ENCODE measurements around the gene PNPLA7. TPM values are rescaled to one million over a fixed set of nuclear protein-coding genes. Genes with fewer than 3 reads are reported as not detected.
A peak's percentile ranks its signal among the peaks of the same experiment; 100 is the strongest.

Gene PNPLA7
- total RNA-seq, 1 experiment from 2014 or later: 0.90 TPM

GRCh38 chr9:137459152-137459600 is 91.0 kb downstream of the PNPLA7 start, which contains the start of gene NSMF:
Gene NSMF, minus strand, starts transcription at chr9:137459334. Its CDS starts 232 bp downstream, at chr9:137459102.
- Histone ChIP-seq H3K27ac (ENCODE audit: low read depth, low read length, poor library complexity, severe bottlenecking) (peak within 1 kb of the TSS; percentile 79), H3K27me3 (replicated peaks; ENCODE audit: insufficient read depth, low read depth, low read length, poor library complexity) (no peaks in the 10 kb centered on the region), H3K36me3 (ENCODE audit: insufficient read depth, low read length, poor library complexity, severe bottlenecking) (no peaks in the 10 kb centered on the region), H3K4me3 (ENCODE audit: low read depth, low read length, poor library complexity, severe bottlenecking) (peak within 1 kb of the TSS; percentile 80), H3K4me1 (ENCODE audit: insufficient read depth, low read length, poor library complexity, severe bottlenecking) (peaks cover 16% of the 10 kb centered on the region), H3K9me3 (ENCODE audit: low read depth, low read length, poor library complexity, severe bottlenecking) (no peaks in the 10 kb centered on the region)
- intact Hi-C loops (cut with micrococcal nuclease; ENCODE audit: unreplicated experiment): no loop called here
- TF ChIP-seq CTCF (conservative IDR thresholded peaks at IDR 0.05; ENCODE audit: low read depth, low read length) (no peak), EZH2 (IDR thresholded peaks at IDR 0.05; ENCODE audit: borderline replicate concordance, low read depth, low read length, poor library complexity, severe bottlenecking) (no peak)
- peak; percentile 92 for DNase-seq (ENCODE audit: low spot score)
- POLR2A ChIA-PET (ENCODE audit: low non-redundant PET): interaction anchor here (0.6 to 0.7 kb wide), 2 partner anchors 32 to 93 kb away, joined by 3 read pairs; no protein-coding TSS in a partner anchor
- CTCF ChIA-PET: interaction anchor here (0.6 kb wide), 1 partner anchor 222 kb away, joined by 3 read pairs; no protein-coding TSS in a partner anchor
- BruUV-seq (replicated peaks): no TSS peak

- POLR2A ChIA-PET (ENCODE audit: low non-redundant PET): no interaction called here
- peaks cover 20% of the 10 kb centered on the region for H3K4me1 ChIP-seq (ENCODE audit: insufficient read depth, low read length, poor library complexity, severe bottlenecking)
- BruUV-seq (replicated peaks): no TSS peak
- peak overlapping the region; percentile 80 for H3K4me3 ChIP-seq (ENCODE audit: low read depth, low read length, poor library complexity, severe bottlenecking)
- CTCF ChIA-PET: no interaction called here
- H3K27ac ChIP-seq (ENCODE audit: low read depth, low read length, poor library complexity, severe bottlenecking): peak overlapping the region; percentile 79
- no peaks in the 10 kb centered on the region for H3K27me3 ChIP-seq (replicated peaks; ENCODE audit: insufficient read depth, low read depth, low read length, poor library complexity)
- TF ChIP-seq EZH2 (IDR thresholded peaks at IDR 0.05; ENCODE audit: borderline replicate concordance, low read depth, low read length, poor library complexity, severe bottlenecking) (no peak), CTCF (conservative IDR thresholded peaks at IDR 0.05; ENCODE audit: low read depth, low read length) (no peak)
- intact Hi-C loops (cut with micrococcal nuclease; ENCODE audit: unreplicated experiment): no loop called here
- no peaks in the 10 kb centered on the region for H3K36me3 ChIP-seq (ENCODE audit: insufficient read depth, low read length, poor library complexity, severe bottlenecking)
- DNase-seq (ENCODE audit: low spot score): peak; percentile 46
- no peaks in the 10 kb centered on the region for H3K9me3 ChIP-seq (ENCODE audit: low read depth, low read length, poor library complexity, severe bottlenecking)
Observed at GRCh38 chr9:137458194-137459151, 91.7 kb downstream of the PNPLA7 start.

GRCh38 chr9:137457406-137458193 is 92.6 kb downstream of the PNPLA7 start:
- peak overlapping the region; percentile 80 for H3K4me3 ChIP-seq (ENCODE audit: low read depth, low read length, poor library complexity, severe bottlenecking)
- CTCF ChIA-PET: no interaction called here
- H3K4me1 ChIP-seq (ENCODE audit: insufficient read depth, low read length, poor library complexity, severe bottlenecking): peaks cover 20% of the 10 kb centered on the region
- H3K27ac ChIP-seq (ENCODE audit: low read depth, low read length, poor library complexity, severe bottlenecking): no peak overlapping the region
- intact Hi-C loops (cut with micrococcal nuclease; ENCODE audit: unreplicated experiment): no loop called here
- POLR2A ChIA-PET (ENCODE audit: low non-redundant PET): no interaction called here
- no peaks in the 10 kb centered on the region for H3K27me3 ChIP-seq (replicated peaks; ENCODE audit: insufficient read depth, low read depth, low read length, poor library complexity)
- no peak for DNase-seq (ENCODE audit: low spot score)
- BruUV-seq (replicated peaks): no TSS peak
- TF ChIP-seq CTCF (conservative IDR thresholded peaks at IDR 0.05; ENCODE audit: low read depth, low read length): no peak
- TF ChIP-seq EZH2 (IDR thresholded peaks at IDR 0.05; ENCODE audit: borderline replicate concordance, low read depth, low read length, poor library complexity, severe bottlenecking): no peak
- H3K36me3 ChIP-seq (ENCODE audit: insufficient read depth, low read length, poor library complexity, severe bottlenecking): peaks cover 8% of the 10 kb centered on the region
- H3K9me3 ChIP-seq (ENCODE audit: low read depth, low read length, poor library complexity, severe bottlenecking): no peaks in the 10 kb centered on the region
